ENCODE measurements around the gene FBXO17.
"Not testable (repeated sequence)": the region's sequence is repeated elsewhere in the genome, so short reads cannot be mapped to it uniquely, and the experiment has no call there.

The FBXO17 gene

DNA sequence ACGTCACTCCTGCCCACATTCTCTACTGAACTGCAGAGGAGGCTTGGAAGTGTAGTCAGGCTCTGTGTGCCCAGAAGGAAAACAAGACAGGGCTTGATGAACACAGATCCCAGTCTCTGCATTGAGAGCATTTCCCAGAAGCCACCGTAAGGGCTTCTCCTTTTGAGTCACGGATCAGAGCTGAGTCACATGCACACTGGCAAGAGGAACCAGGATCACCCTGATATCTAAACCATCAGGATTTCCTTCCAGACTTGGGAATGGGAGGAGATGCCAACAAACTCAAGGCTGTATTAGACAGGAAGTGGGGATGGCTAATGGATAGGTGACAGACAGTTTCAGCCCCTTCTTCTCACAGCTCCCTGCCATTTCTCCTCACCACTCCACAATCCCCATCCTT lies 17.7 kb upstream of the FBXO17 start:
- TF ChIP-seq, protein P1, sequence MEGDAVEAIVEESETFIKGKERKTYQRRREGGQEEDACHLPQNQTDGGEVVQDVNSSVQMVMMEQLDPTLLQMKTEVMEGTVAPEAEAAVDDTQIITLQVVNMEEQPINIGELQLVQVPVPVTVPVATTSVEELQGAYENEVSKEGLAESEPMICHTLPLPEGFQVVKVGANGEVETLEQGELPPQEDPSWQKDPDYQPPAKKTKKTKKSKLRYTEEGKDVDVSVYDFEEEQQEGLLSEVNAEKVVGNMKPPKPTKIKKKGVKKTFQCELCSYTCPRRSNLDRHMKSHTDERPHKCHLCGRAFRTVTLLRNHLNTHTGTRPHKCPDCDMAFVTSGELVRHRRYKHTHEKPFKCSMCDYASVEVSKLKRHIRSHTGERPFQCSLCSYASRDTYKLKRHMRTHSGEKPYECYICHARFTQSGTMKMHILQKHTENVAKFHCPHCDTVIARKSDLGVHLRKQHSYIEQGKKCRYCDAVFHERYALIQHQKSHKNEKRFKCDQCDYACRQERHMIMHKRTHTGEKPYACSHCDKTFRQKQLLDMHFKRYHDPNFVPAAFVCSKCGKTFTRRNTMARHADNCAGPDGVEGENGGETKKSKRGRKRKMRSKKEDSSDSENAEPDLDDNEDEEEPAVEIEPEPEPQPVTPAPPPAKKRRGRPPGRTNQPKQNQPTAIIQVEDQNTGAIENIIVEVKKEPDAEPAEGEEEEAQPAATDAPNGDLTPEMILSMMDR (IDR thresholded peaks at IDR 0.05; ENCODE audit: control insufficient read depth, extremely low read depth, insufficient read depth): no peak
- DNase-seq (ENCODE audit: low read depth): no peak
- H3K4me3 ChIP-seq (ENCODE audit: low read depth, low read length): no peak overlapping the region

GRCh38 chr19:38990949-38991697 lies 15.6 kb upstream of the FBXO17 start:
- TF ChIP-seq, protein P1 (IDR thresholded peaks at IDR 0.05; ENCODE audit: control insufficient read depth, extremely low read depth, insufficient read depth): no peak
- no peak overlapping the region for H3K4me3 ChIP-seq (ENCODE audit: low read depth, low read length)
- no peak for DNase-seq (ENCODE audit: low read depth)

GRCh38 chr19:38989614-38990013 lies 14.1 kb upstream of the FBXO17 start:
- not testable (repeated sequence) for DNase-seq (ENCODE audit: low read depth); H3K4me3 ChIP-seq (ENCODE audit: low read depth, low read length)

GRCh38 chr19:38989066-38989605 lies 13.6 kb upstream of the FBXO17 start:
- DNase-seq (ENCODE audit: low read depth): no peak
- no peak overlapping the region for H3K4me3 ChIP-seq (ENCODE audit: low read depth, low read length)
- TF ChIP-seq, protein P1 (IDR thresholded peaks at IDR 0.05; ENCODE audit: control insufficient read depth, extremely low read depth, insufficient read depth): no peak

DNA sequence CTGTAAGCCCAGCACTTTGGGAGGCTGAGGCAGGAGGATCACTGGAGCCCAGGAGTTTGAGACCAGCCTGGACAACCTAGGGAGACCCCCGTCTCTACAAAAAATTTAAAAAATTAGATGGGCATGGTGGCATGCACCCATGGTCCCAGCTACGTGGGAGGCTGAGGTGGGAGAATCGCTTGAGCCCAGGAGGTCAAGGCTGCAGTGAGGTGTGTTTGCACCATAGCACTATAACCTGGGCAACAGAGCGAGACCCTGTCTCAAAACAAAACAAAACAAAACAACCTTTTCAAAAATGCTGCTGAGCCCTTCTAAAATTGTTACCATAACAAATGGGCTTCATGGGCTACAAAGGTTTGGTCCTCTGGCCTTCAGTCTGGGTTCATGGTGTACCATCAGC lies 13.1 kb upstream of the FBXO17 start:
- not testable (repeated sequence) for H3K4me3 ChIP-seq (ENCODE audit: low read depth, low read length); DNase-seq (ENCODE audit: low read depth)

DNA sequence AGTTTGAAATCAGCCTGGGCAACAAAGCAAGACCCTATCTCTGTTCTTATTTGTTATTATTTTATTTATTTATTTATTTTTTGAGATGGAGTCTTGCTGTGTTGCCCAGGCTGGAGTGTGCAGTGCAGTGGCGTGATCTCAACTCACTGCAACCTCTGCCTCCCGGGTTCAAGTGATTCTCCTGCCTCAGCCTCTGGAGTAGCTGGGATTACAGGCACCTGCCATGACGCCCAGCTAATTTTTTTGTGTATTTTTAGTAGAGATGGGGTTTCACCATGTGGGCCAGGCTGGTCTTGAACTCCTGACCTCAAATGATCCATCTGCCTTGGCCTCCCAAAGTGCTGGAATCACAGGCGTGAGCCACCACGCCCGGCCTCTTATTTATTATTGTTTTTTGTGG lies 12.2 kb upstream of the FBXO17 start:
- DNase-seq (ENCODE audit: low read depth); H3K4me3 ChIP-seq (ENCODE audit: low read depth, low read length): not testable (repeated sequence)

DNA sequence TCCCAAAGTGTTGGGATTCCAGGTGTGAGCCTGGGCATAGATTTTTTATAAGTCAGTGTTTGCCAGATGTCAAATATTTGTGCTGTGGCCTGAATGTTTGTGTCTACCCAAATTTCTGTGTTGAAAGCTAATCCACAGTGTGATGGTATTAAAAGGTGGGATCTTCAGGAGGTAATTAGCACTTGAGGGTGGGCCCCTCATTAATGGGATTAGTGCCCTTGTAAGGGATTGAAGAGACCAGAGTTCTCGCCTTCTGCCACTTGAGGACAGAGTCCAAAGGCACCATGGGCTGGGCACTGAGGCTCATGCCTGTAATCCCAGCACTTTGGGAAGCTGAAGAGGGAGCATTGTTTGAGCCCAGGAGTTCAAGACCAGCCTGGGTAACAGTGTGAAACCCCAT lies 9.7 kb upstream of the FBXO17 start:
- no peak for DNase-seq (ENCODE audit: low read depth)
- TF ChIP-seq, protein P1 (IDR thresholded peaks at IDR 0.05; ENCODE audit: control insufficient read depth, extremely low read depth, insufficient read depth): no peak
- H3K4me3 ChIP-seq (ENCODE audit: low read depth, low read length): no peak overlapping the region

DNA sequence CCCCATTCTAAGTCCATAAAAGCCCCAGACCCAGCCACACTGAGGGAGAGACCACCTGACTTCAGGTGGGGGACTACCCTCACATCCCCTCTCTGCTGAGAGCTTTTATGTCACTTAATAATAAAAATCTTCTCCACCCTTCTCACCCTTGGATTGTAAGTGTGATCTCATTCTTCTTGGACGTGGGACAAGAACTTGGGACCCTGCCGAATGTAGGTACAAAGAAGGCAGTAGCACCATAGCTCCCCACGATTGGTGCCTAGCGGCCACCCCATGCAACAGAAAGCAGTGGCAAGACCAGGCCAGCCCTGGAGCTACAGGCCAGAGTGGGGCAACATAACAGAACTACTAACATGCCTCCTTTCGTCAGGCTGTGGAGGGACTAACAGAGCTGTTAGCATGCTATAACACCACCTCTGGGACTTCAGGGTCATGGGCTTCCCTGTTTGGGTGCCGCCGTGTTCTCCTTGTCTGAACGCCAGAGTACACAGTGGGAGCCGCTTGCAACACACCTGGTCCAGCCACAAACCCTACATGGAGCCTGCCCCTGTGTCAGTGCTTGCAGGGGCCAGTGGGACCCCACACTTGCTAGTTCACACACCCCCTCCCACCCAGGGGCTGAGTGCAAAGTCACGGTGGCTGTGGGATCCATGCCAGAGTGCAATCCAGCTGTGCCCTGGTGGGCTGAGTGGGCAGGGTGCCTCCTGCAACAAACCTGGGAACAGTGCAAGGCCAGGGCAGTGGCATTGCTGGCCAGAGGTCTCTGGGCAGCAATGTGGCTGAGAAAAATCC lies 5.2 kb upstream of the FBXO17 start:
- no peak overlapping the region for H3K4me3 ChIP-seq (ENCODE audit: low read depth, low read length)
- no peak for DNase-seq (ENCODE audit: low read depth)
- TF ChIP-seq, protein P1 (IDR thresholded peaks at IDR 0.05; ENCODE audit: control insufficient read depth, extremely low read depth, insufficient read depth): no peak

Data from LNCaP clone FGC (cell line).